Femur (tissue), 1 donor: ENCODE data around the gene CYB5B.

Experiments used
- DNase-seq: peaks from one replicate; pipeline ENCODE4 v3.0.0-alpha.2; 2017

CYB5B gene

DNA sequence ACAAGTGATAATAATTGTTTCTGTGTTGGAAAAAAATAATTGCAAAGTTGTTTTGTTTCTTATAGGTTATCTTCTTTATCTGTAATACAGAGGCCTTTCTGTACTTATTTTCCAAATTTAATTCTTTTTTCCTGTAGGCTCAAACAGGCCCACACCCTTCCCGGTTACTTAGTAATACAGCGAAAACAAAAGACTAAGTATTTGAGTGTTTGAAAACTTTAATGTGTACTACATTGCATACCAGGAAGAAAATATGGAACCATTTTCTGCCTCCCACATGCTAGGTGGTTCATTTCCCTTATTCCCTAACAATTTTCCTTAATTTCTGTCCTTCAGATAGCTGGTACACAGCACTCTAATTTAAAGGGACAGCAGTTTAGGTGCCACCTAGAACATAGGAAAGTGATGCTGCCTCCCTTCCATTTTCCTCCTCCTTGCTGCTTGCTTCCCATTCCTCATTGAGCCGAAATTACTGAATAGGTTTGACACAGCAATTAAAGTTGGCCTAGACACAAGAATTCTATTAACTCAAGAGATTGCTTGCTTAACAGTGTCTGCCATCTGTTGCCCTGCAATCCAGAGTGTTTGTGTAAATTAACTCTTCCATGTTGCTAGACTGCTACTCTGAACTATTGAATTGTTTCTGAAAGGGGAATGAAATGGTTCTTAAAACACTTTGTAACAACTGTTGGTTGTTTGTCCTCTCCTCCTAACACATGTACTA lies 24.2 kb downstream of the CYB5B start:
- no peak for DNase-seq

DNA sequence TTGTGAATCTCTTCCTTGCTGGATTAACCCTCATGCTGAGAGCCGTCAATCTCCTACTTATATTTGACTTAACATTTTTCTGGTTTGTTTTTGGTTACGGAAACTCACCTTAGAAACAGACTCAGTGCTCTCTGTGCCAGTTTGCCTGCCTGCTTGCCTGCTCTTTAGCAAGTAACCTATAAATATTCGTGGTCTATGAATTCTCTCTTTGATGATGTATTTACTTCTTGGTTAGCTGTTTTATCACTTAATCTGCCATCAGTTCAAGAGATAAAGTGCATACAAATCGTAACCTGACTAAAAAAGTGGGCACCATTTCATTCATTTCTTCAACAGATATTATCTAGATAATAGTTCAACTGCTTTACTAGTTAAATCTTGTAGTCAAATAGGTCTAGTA lies 26.7 kb downstream of the CYB5B start:
- DNase-seq: no peak

DNA sequence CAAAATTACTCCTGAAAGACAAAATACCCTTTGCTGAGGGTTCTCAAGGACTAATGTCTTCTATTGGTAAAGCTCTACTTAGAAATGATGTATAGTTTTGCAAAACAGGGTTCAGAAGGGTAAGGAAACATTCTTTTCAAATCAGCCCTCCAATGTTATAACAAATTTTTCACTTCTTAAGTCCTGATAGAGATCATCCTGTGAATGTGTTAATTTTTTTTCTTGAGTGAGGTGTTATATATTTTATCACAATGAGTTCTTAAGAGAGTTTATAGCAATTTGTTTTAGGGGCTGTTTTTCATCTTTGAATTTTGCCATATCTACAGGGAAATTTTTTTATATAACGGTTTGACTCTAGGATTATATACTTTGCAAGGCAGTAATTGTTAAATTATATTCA lies 29.5 kb downstream of the CYB5B start:
- DNase-seq: no peak

DNA sequence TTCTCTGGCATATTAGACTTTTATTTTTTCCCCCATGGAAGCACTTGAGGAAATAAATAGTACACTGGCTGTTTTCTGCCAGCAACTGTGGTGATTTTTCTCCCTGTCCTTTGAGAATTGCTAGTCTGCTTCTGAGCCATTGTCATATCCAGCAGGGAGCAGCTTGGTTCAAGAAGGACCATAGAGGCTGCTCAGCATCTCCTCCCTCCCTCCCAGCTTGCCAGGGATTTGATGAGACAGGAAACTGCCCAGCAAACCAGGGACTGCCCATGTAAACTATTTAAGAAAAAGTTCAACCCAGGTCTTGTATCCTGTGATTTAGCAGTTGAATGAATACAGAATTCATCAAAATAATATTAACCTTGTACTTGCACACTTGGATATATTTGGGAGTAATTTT lies 39.5 kb downstream of the CYB5B start:
- no peak for DNase-seq

DNA sequence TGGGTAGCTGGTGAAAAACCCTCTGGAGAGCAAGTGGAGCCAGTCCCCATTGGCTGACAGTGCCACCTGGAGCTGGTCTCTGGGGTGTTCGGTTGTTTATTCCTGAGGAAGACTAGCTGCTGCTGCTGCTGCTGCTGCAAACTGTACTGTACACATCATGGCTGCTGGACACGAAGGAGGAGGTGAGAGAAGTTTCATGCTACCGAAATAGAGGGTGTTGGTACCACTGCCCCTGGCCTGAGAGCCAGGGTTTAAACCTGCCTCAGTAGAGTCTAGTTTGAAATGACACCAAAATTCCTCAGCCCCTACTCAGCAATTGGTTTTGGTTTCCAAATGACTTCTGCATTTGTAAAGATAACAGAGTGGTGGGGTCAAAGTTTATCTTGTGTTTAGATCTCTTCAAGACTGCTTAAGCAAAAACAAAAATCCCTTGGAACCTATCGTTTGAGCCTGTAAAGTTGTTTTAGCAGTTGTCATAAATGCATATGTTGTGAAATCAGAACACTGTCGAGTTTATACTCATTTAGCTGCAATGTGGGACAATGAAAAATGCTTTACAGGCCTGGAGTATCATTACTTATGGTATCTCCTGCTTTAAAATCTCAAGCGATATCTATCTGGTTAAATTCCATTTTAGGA lies 40.8 kb downstream of the CYB5B start:
- no peak for DNase-seq

DNA sequence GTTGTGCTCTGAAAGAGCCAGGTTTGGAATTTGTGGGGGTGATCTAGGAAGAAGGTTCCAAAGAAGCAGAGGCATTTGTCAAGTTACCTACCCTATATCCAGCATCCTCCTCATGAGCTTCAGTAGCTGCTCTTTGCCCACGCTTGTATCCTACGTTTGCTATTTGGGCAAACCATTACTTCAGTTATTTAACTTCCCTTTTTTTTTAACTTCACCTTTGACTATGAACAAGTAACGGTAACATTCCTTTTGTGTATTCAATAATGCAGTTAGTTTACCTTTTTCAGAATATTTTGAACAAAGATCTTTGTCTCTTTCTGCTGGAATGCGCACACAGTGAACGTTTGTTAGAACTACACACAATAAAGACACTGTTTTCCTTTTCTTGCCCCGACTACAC lies 41.5 kb downstream of the CYB5B start:
- DNase-seq: no peak

DNA sequence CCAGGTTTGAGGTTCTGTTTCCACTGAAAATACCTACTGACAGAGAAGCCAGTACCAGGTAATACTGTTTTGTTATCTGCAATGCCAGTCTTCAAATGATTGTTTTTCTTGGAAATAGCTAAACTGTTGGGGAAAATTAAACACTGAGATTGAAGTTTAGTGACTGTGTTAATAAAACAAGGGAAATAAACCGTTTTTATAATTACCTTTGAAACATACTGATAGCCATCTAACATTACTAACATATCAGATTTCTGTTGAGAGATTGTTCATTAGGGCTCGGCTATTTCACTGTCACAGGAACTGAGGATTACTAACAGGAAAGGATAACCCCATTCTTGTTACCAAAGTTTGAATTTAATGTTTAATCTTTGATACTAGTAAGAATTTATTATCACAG lies 42.1 kb downstream of the CYB5B start:
- DNase-seq: no peak

DNA sequence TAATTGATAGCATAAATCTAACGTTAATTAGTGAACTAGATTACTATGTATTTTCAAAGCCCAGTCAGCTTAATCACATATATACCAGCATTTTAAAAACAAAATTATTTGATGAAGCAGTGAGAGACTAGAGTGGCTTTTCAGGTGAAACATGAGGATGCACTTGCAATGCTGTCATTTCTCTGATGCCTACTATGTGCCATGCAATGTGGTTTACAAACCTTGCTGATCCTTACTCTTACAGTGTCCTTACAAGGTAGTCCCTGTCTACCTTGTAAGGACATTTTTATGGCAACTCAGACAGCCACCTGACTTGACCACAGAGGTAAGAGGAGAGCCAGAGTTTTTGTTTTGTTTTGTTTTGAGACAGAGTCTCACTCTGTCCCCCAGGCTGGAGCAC lies 42.7 kb downstream of the CYB5B start:
- DNase-seq: no peak

- no peak for DNase-seq
Observed at GRCh38 chr16:69467531-69468204, 43.2 kb downstream of the CYB5B start.

GRCh38 chr16:69469807-69470561 lies 45.6 kb downstream of the CYB5B start:
- DNase-seq: no peak

GRCh38 chr16:69471121-69471520 lies 46.7 kb downstream of the CYB5B start:
- no peak for DNase-seq

GRCh38 chr16:69474408-69474807 lies 50.0 kb downstream of the CYB5B start:
- DNase-seq: no peak

DNA sequence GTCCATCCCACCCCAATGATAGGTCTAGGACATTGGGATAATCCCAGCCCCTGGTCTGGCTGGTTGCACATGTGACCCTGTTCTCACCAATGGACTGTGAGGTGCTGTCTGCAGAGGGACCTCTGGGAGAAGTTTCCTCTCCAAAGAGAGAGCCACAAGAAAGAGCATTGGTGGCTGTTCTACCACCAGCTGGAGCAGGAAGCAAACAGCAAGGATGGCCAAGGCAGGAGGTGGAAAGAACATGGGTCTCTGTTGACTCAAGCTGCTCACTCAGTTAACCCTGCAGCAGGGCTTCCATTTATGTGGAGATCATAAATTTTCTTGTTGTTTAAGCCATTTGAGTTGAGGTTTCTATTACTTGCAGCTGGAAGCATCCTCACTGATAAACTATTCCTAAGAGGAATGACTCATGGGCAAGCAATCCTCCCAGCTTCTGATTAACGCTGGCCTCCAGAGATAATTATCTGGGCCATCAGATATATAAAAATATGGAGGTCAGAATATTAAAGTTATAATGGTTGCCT lies 52.6 kb downstream of the CYB5B start:
- no peak for DNase-seq

DNA sequence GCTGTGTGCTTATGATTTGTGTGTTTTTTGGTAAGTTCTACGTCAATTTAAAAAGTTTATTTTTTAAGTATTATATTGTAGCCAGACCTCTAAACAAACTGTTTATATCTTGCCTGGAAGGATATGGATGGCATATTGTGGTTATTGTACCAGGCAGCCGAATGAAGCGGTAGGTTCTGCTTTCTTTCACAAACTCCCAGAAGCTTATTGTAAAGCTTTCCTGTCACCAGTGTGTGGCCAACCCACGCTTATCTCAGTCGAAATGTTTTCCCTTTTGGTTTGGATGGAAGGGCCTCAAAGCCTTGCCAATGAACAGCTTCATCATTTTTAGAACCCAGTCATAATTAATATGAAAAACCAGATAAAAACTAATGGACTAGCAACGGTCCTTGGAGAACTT lies 53.1 kb downstream of the CYB5B start:
- DNase-seq: no peak

- DNase-seq: no peak
Observed at GRCh38 chr16:69478685-69479084, 54.3 kb downstream of the CYB5B start.

DNA sequence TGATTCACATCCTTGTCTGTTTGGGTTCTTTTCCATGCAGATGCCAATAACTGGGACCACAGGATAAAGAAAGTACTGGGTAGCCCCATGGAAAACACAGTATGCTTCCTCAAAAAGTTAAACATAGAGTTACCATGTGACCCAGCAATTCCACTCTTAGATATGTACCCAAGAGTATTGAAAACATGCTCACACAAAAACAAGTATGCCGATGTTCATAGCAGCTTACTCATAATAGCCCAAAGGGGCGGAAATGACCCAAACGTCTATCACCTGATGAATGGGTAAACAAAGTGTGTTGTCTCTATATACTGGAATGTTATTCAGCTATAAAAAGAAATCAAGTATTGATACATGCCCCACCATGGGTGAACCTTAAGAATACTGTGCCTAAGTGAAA lies 55.4 kb downstream of the CYB5B start:
- no peak for DNase-seq

- peak; percentile 84 for DNase-seq
Observed at GRCh38 chr16:69481901-69482341, 57.5 kb downstream of the CYB5B start.

GRCh38 chr16:69482410-69482991 lies 58.1 kb downstream of the CYB5B start:
- peak; percentile 83 for DNase-seq

DNA sequence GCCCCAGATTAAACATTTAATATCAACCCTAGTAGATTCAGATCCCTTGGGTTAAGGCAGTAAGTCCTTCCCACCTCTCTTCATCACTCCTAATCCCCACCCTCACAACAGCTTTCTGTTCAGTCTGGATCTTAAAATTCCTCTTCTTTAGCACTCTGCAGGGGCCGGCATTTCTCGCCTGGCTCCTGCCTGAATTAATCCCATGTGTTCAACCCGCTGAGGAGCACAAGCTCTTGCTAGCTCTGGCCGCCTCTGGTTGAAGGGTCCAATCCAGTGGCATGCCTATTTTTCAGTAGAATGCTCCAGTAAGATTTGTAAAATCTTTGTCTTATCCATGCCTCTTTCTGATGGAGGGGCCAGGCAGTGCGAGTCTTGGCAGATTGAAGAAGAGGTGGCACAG lies 59.2 kb downstream of the CYB5B start:
- DNase-seq: no peak

- no peak for DNase-seq
Observed at GRCh38 chr16:69485361-69485760, 60.9 kb downstream of the CYB5B start.

GRCh38 chr16:69485816-69486215 lies 61.4 kb downstream of the CYB5B start:
- no peak for DNase-seq

- no peak for DNase-seq
Observed at GRCh38 chr16:69486272-69486671, 61.9 kb downstream of the CYB5B start.

GRCh38 chr16:69486724-69487123 lies 62.3 kb downstream of the CYB5B start:
- DNase-seq: no peak
